Right ventricle myocardium superior (tissue), 1 donor: ENCODE measurements around the gene LTN1. TPM values are rescaled to one million over a fixed set of nuclear protein-coding genes. Genes with fewer than 3 reads are reported as not detected.
"Not testable (repeated sequence)": the region's sequence is repeated elsewhere in the genome, so short reads cannot be mapped to it uniquely, and the experiment has no call there.

Experiments used
- ATAC-seq: fragments of 200-7000 bp; cut with Tn5 transposase; one replicate; pipeline ENCODE4 v1.9.1; 2020; ENCODE audit warnings: mild to moderate bottlenecking; ENCODE audit not compliant: poor library complexity
- DNase-seq: peaks from one replicate; pipeline ENCODE4 v3.0.0-alpha.2; 2020
- intact Hi-C: fragments of 100-400 bp; cut with DNase I; formaldehyde crosslinking; loops from one replicate; pipeline ENCODE4 v1.11.2; 2022
- total RNA-seq: library from RNA; stranded (reverse); fragmentation: NEBNext Ultra II Directional; extraction: Animal tissue kit (Norgen Biotek cat#: 25700); gene quantifications from one replicate; pipeline ENCODE4 v1.2.1, GENCODE V29; 2021
- donor health status: DM: no; HTN: yes; CAD: no; lungs with severe emphysema.

LTN1 gene
- total RNA-seq, 1 donor from 2014 or later: 16.1 TPM

DNA sequence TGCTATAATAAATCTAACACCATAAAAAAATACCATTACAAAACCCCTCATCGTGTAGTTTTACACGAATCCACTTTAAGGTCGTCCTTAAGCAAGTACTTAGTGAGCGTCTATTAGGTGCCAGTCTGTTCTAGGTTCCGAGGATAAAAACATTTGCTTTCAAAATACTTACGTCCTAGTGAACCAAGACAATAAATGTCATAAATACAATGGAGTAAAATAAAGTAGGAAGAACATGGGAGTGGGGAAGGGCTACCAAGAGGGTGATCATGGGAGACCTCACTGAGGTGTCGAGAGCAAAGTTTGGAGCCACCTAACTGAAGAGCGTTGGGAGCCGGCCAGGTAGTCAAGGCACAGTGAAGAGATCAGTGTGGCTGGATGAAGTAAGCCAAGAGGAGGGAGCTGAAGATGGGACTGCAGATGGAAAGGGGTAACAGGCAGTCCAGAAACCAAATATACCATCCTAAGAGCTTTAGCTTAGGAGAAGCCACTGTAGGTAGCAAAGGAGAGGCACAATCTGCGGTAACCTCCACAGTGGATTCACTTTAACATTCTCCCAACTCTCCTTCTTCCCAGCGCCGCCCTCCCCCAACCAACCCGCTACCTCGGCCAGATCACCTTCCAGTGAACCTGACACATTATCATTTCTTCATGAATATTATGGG, 684 bp downstream of the LTN1 start:
- intact Hi-C loops: loop anchor here (2.0 kb wide), 1 partner anchor 33 kb away; the partner anchor contains the start of gene USP16
- peak; percentile 4 for ATAC-seq
- no peak for DNase-seq

- DNase-seq, intact Hi-C loops, ATAC-seq: not testable (repeated sequence)
These were observed 4.5 kb downstream of the LTN1 start for GRCh38 chr21:28988146-28988545.

DNA sequence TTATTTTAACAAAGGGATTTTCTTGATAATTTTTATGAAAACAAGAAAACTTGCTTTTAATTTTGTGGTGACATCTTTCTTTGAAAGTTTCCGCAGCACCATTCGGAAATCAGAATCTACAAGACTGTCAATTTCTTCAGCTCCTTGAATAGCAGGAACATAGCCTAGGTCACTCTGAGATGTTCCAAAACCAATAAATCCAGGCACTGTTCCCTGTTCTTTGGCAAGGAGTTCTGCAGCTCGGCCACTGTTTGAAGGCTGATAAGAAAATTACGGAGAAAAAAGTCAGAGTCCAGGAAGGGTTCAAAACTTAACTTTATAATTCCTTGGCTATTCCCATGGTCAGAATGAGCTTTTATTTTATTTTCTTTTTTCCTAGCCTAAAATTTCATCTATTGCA, 6.0 kb downstream of the LTN1 start:
- intact Hi-C loops: no loop called here
- ATAC-seq: no peak
- no peak for DNase-seq

GRCh38 chr21:28982637-28983036, 10.0 kb downstream of the LTN1 start:
- no peak for DNase-seq
- ATAC-seq: no peak
- intact Hi-C loops: no loop called here

- ATAC-seq: no peak
- intact Hi-C loops: no loop called here
- no peak for DNase-seq
These were observed 13.6 kb downstream of the LTN1 start for GRCh38 chr21:28979092-28979491.

DNA sequence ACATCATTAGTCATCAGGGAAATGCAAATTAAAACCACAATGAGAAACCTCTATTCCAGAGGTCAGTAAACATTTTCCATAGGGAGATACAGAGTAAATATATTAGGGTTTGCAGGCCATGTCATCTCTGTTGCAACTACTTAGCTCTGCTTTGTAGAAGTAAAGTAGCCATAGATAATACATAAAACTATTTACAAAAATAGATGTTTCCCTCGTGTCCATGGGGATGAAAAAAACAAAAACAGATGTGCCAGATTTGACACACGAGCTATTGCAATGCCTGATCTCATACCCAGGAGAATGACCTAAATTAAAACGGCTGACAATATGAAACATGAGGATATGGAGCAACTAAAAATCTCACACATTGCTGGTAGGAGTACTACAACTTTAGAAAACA, 17.3 kb downstream of the LTN1 start:
- DNase-seq: no peak
- intact Hi-C loops: no loop called here
- peak; percentile 71 for ATAC-seq

DNA sequence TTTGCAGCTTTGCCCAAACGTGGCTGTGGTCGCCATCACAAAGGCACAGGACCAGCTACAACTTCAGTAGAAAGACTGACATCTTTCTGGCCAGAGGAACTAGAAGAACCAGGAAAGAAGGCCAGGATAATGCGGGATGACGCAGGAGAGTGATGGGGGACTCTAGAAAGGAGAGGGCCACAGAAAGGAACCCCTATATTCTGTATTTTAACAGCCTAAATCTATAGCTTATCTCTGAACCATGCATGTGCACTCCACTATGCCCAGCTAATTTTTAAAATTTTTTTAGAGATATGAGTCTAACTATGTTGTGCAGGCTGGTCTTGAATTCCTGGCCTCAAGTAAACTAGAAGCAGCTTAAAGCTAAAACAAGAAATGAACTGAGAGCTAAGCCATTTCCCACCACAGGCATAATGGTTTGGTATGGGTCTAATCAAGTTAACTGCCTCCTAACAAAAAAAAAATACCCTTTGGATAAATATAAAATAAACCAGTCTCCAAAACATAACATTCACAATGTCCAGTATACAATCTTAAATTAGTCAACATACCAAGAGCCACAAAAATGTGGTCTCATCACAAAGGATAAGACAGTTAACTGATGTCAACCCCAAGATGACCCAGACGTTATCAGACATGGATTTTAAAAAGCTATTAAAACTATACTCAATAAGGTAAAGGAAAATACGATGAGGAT, 18.0 kb downstream of the LTN1 start:
- intact Hi-C loops: no loop called here
- DNase-seq: no peak
- no peak for ATAC-seq

GRCh38 chr21:28972398-28972797, 20.3 kb downstream of the LTN1 start:
- intact Hi-C loops: no loop called here
- no peak for DNase-seq
- ATAC-seq: no peak

DNA sequence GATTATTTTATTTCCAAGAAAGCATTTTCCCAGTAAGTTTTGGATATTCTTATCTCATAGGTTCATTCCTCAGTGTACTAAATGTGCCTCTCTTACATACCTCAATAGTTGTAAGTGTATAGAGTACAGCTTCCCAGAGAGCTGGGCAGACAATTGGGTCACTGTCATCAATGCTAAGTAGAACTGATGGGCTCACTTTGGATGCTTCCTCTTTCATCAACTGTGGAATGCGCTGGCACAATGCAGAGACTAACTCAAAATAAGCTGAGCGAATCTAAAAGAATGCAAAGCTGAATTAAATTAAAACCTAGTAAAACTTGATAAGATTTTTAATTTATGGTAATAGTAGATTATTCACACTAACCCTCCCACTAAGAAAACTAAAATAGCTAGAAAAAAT, 21.5 kb downstream of the LTN1 start:
- ATAC-seq (peak; percentile 64), DNase-seq (no peak)
- intact Hi-C loops: no loop called here

- ATAC-seq: no peak
- intact Hi-C loops: no loop called here
- DNase-seq: no peak
These were observed 28.8 kb downstream of the LTN1 start for GRCh38 chr21:28963831-28964230.

DNA sequence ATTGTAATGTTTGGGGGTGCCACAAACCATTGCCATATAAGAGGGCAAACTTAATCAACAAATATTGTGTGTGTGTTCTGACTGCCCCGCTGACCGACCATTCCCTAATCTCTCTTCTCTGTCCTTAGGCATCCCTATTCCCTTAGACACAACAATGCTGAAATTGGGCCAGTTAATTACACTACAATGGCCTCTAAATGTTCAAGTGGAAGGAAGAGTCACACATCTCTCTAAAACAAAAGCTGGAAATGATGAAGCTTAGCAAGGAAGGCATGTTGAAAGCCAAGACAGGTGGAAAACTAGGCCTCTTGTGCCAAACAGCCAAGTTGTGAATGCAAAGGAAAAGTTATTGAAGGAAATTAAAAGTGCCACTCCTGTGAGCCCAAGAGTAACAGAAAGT, 30.2 kb downstream of the LTN1 start:
- ATAC-seq (no peak), DNase-seq (no peak)
- intact Hi-C loops: no loop called here

- intact Hi-C loops: no loop called here
- no peak for ATAC-seq
- no peak for DNase-seq
These were observed 30.8 kb downstream of the LTN1 start for GRCh38 chr21:28961927-28962326.

DNA sequence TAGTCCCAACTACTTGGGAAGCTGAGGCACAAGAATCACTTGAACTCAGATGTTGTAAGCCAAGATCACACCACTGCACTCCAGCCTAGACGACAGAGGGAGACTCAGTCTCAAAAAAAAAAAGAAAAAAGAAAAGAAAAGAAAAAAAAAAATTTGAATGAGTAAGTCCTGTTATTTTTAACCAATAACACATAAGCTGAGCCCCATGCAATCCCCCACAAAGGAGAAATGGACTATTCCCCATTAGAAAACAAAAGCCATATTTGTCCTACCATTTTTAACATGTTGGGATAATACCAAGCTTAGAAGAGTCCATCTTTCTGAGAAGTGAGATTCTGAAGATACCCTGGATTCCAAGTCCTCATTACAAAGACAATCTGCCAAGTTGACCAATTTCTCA, 32.4 kb downstream of the LTN1 start:
- intact Hi-C loops: no loop called here
- DNase-seq (no peak), ATAC-seq (no peak)

DNA sequence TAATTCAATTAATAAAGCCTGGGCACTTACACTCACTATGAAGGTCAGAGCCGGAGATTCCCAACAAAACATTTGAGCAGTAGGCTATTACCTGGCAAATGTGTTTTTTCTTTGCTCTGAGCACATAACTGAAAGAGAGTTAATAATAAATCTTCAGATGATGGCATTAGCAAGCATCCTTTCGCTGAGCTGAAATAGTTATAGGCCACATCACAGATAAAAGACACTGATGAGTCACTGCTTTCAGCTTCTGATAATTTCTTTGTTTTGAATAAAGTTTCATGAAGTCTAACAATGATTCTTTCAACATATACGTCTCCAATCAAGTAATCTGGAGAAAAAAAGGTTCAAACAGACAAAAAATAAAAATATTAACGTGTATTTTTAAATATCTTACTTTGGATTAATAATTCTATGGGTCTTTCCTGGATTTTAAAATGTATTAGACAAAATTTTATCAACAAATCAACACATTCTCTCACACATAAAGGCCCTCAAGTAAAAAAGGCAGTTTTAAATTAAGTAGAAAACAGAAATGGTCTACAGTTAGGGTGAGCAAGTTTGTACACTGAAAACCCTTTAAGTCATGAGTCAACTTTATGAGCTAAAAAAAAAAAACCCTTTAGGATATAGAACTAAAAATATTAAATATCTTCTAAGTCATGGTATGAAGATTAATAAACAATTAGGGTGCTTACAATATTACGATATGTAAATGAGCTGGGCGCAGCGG, 33.1 kb downstream of the LTN1 start:
- DNase-seq (no peak), ATAC-seq (no peak)
- intact Hi-C loops: no loop called here

DNA sequence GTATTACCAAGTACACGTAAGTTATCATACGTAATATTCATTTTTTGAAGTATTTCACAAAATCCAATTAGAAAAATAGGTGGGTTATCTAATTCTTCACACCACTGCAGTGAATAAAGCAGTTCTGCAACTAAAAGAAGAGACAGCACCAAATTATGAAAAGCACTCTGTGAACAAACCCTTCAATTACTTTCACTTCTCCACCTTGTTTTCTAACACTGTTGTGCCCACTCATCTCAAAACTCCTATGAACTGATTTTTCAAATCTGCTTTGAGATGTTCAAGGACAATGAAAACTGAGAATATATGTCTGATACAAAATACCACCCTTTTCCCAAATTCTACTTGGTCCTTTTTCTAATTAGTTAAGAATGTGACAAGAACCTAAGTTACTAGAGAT, 39.4 kb downstream of the LTN1 start:
- DNase-seq: no peak
- intact Hi-C loops: no loop called here
- ATAC-seq: no peak

DNA sequence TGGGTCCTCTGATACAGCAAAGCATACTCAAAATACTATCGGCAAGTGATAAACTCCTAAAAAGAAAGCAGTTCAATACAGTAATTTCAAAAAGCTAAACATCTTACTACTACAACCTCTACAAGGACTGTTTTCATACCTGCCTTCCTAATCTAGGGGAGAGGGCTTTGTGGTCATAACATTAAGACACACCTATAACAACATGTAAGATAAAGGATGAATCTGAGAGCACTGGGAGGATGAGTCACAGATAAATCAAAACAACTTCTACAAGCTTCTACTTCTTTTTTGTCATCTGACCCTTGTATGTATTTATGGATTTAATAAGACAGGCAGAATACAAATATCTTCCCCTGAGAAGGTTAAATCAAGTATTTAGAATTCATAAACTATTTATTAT, 40.0 kb downstream of the LTN1 start:
- intact Hi-C loops: no loop called here
- ATAC-seq: no peak
- DNase-seq: no peak

GRCh38 chr21:28949318-28949717, 43.4 kb downstream of the LTN1 start:
- no peak for ATAC-seq
- intact Hi-C loops: no loop called here

DNA sequence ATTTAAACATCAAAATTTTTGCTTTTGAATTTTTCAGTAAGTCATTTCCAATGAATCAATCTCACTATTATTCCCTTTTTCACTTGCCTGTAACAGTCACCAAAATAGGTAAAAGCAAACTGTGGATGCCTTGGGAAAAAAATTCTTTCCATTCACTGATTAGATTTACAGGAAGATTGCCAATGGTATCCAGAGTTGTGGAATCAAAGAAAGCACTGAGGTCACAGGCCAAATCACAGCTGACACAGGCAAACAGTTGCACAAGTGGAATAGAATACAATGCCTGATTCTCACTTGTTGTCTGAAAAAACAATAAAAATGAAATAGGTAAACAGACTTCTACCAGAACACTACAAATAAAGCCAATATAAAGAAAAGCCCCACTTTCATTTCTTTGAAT, 48.4 kb downstream of the LTN1 start:
- no peak for DNase-seq

More at GRCh38 chr21:28949318-28949717, 43.4 kb downstream of the LTN1 start:
- DNase-seq: no peak

GRCh38 chr21:28943631-28944030, 49.0 kb downstream of the LTN1 start:
- no peak for DNase-seq
- intact Hi-C loops: no loop called here
- ATAC-seq: no peak

More for the DNA sequence above, 48.4 kb downstream of the LTN1 start:
- ATAC-seq: no peak
- intact Hi-C loops: no loop called here

DNA sequence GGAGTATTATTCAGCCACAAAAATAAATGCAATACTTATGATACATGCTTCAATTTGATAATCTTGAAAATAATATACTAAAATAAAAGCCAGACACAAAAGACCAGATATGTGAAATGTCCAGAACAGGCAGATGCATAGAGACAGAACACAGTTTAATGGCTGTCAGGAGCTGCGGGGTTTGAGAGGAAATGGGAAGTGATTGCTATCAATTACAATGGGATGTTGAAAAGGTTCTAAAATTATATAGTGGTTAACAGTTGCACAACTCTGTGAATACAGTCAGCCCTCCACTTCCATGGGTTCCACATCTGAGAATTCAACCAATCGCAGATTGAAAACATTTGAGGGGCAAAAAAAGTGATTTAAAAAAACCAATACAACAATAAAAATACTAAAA, 54.0 kb downstream of the LTN1 start:
- DNase-seq (no peak), ATAC-seq (no peak)
- intact Hi-C loops: no loop called here
